H1 (cell line): ENCODE measurements around the gene ZSWIM9. TPM values are rescaled to one million over a fixed set of nuclear protein-coding genes. Genes with fewer than 3 reads are reported as not detected.

Experiments
- ATF3 ChIP-seq: IDR thresholded peaks from 2 replicates; pipeline ENCODE4 v1.6.1; 2011; ENCODE audit warnings: low read depth, mild to moderate bottlenecking, low read length; ENCODE audit not compliant: insufficient read depth
- RNF2 ChIP-seq: fragments of 200-900, 300-1000 bp; sonication (generic); IDR thresholded peaks from 2 replicates; pipeline ENCODE4 v1.7.1; 2016; ENCODE audit warnings: borderline replicate concordance, low read depth, mild to moderate bottlenecking, antibody characterized with exemption, low read length; ENCODE audit not compliant: poor library complexity, severe bottlenecking; ENCODE audit errors: missing control alignments
- polyA plus RNA-seq, 7 experiments: library from polyadenylated mRNA; depleted of rRNA in 3 of 7; stranded (reverse) in 5 of 7; unstranded in 2 of 7; fragments of >200 nt in 5 of 7; fragments of 200-250 nt in 2 of 7; gene quantifications; 1 replicate in 5 of 7; 2 replicates in 1 of 7; 4 replicates in 1 of 7; pipeline versions ENCODE4 v1.2.1 to v1.2.3, GENCODE V29; 2011 to 2013; ENCODE audit warnings: missing spikeins in 2 of 7, mixed read lengths in 2 of 7
- total RNA-seq: library from RNA; stranded (reverse); fragmentation: NEBNext Ultra II Directional; extraction: Animal tissue kit (Norgen Biotek cat#: 25700); gene quantifications from 2 replicates; pipeline ENCODE4 v1.2.1, GENCODE V29; 2021

ZSWIM9 gene
- total and polyA plus RNA-seq, 2 of the 8 experiments (the other 6 are each of a cell fraction or from before 2014, with no cell fraction given), result 1.5 to 10.4 TPM

- TF ChIP-seq ATF3 (no peak), RNF2 (no peak)
- TF ChIP-seq, all 59 proteins: peak for 0
These were observed 31.4 kb upstream of the ZSWIM9 start (continued) for GRCh38 chr19:48139053-48139452.
